ENCODE measurements around the gene MLN. TPM values are rescaled to one million over a fixed set of nuclear protein-coding genes. Genes with fewer than 3 reads are reported as not detected.

MLN gene
- polyA plus RNA-seq, 1 donor from 2014 or later: not detected

DNA sequence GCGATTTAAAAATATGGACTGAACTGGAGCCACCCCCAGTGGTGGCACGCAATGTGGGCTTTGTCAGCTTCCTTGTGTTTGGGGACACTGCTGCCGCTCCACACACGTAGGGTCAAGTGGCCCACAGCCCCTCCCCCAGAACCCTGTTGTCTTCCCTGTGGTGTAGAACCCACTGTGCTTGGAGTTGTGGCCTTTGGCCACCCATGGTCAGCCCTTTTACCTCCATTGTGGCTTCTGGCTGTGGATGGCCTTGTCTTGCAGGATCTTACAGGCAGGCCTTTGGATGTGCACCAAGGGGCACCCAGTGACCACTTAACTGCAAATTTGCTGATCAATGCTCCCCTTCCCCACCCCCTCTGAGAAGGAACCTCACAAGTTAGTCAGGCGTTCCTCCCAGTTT, 12.9 kb downstream of the MLN start:
- no peak overlapping the region for H3K4me3 ChIP-seq (ENCODE audit: low read length)
- H3K9ac ChIP-seq (ENCODE audit: low read length): no peak overlapping the region
- no peaks in the 10 kb centered on the region for H3K9me3 ChIP-seq (ENCODE audit: low read length)
- no peaks in the 10 kb centered on the region for H3K9me2 ChIP-seq (ENCODE audit: insufficient read depth, low read length)
- no peaks in the 10 kb centered on the region for H3F3A ChIP-seq (ENCODE audit: insufficient read depth, low read length, poor library complexity, severe bottlenecking)
- TF ChIP-seq, protein P1, sequence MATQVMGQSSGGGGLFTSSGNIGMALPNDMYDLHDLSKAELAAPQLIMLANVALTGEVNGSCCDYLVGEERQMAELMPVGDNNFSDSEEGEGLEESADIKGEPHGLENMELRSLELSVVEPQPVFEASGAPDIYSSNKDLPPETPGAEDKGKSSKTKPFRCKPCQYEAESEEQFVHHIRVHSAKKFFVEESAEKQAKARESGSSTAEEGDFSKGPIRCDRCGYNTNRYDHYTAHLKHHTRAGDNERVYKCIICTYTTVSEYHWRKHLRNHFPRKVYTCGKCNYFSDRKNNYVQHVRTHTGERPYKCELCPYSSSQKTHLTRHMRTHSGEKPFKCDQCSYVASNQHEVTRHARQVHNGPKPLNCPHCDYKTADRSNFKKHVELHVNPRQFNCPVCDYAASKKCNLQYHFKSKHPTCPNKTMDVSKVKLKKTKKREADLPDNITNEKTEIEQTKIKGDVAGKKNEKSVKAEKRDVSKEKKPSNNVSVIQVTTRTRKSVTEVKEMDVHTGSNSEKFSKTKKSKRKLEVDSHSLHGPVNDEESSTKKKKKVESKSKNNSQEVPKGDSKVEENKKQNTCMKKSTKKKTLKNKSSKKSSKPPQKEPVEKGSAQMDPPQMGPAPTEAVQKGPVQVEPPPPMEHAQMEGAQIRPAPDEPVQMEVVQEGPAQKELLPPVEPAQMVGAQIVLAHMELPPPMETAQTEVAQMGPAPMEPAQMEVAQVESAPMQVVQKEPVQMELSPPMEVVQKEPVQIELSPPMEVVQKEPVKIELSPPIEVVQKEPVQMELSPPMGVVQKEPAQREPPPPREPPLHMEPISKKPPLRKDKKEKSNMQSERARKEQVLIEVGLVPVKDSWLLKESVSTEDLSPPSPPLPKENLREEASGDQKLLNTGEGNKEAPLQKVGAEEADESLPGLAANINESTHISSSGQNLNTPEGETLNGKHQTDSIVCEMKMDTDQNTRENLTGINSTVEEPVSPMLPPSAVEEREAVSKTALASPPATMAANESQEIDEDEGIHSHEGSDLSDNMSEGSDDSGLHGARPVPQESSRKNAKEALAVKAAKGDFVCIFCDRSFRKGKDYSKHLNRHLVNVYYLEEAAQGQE (IDR thresholded peaks at IDR 0.05; ENCODE audit: borderline replicate concordance): no peak
- TF ChIP-seq MXI1 (conservative IDR thresholded peaks at IDR 0.05; ENCODE audit: poor library complexity, severe bottlenecking): no peak
- TF ChIP-seq POLR2AphosphoS5 (IDR thresholded peaks at IDR 0.05): no peak
- TF ChIP-seq, protein P2, sequence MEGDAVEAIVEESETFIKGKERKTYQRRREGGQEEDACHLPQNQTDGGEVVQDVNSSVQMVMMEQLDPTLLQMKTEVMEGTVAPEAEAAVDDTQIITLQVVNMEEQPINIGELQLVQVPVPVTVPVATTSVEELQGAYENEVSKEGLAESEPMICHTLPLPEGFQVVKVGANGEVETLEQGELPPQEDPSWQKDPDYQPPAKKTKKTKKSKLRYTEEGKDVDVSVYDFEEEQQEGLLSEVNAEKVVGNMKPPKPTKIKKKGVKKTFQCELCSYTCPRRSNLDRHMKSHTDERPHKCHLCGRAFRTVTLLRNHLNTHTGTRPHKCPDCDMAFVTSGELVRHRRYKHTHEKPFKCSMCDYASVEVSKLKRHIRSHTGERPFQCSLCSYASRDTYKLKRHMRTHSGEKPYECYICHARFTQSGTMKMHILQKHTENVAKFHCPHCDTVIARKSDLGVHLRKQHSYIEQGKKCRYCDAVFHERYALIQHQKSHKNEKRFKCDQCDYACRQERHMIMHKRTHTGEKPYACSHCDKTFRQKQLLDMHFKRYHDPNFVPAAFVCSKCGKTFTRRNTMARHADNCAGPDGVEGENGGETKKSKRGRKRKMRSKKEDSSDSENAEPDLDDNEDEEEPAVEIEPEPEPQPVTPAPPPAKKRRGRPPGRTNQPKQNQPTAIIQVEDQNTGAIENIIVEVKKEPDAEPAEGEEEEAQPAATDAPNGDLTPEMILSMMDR (IDR thresholded peaks at IDR 0.05; ENCODE audit: poor library complexity, severe bottlenecking): no peak
- TF ChIP-seq EP300 (conservative IDR thresholded peaks at IDR 0.05; ENCODE audit: poor library complexity, severe bottlenecking): no peak
- H4K20me1 ChIP-seq (ENCODE audit: insufficient read depth): no peaks in the 10 kb centered on the region
- H3K4me2 ChIP-seq (ENCODE audit: low read length): no peak overlapping the region
- no peak overlapping the region for H2AFZ ChIP-seq (ENCODE audit: low read depth, low read length)
- H3K27me3 ChIP-seq (ENCODE audit: insufficient read depth, low read depth, low read length): no peaks in the 10 kb centered on the region
- peaks cover 22% of the 10 kb centered on the region for H3K79me2 ChIP-seq (replicated peaks; ENCODE audit: insufficient read depth, low read length)
- H3K27ac ChIP-seq (ENCODE audit: low read length): no peak overlapping the region
- H3K36me3 ChIP-seq (ENCODE audit: insufficient read depth, low read length): no peaks in the 10 kb centered on the region

DNA sequence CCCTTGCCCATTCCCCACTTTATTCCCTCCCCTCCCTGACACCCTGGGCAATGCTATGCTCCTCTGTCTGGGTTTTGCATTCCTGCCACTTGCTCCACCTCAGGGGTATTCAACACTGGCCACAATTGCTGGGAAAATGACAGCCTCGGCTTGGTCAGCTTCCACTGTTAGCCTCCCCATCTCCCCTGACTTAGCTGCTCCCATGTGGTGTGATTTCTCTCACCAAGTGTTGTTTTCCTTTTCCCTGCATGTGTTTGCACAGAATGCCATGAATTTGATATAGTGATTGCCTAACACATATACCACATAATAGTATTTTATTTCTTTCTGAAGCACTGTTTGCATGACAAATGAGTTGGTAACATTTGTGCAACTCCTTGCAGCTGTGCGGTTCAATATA, 13.4 kb downstream of the MLN start:
- Histone ChIP-seq H3F3A (ENCODE audit: insufficient read depth, low read length, poor library complexity, severe bottlenecking) (no peaks in the 10 kb centered on the region), H3K4me2 (ENCODE audit: low read length) (no peak overlapping the region), H3K36me3 (ENCODE audit: insufficient read depth, low read length) (no peaks in the 10 kb centered on the region), H3K9me2 (ENCODE audit: insufficient read depth, low read length) (no peaks in the 10 kb centered on the region), H4K20me1 (ENCODE audit: insufficient read depth) (no peaks in the 10 kb centered on the region), H3K79me2 (replicated peaks; ENCODE audit: insufficient read depth, low read length) (peaks cover 27% of the 10 kb centered on the region), H3K27me3 (ENCODE audit: insufficient read depth, low read depth, low read length) (no peaks in the 10 kb centered on the region), H3K9me3 (ENCODE audit: low read length) (no peaks in the 10 kb centered on the region), H2AFZ (ENCODE audit: low read depth, low read length) (no peak overlapping the region), H3K4me3 (ENCODE audit: low read length) (no peak overlapping the region), H3K9ac (ENCODE audit: low read length) (no peak overlapping the region), H3K27ac (ENCODE audit: low read length) (no peak overlapping the region)
- TF ChIP-seq SMC3 (conservative IDR thresholded peaks at IDR 0.05; ENCODE audit: poor library complexity): no peak
- TF ChIP-seq POLR2AphosphoS5 (IDR thresholded peaks at IDR 0.05): no peak
- TF ChIP-seq, protein P1 (IDR thresholded peaks at IDR 0.05; ENCODE audit: borderline replicate concordance): no peak
- no peak for TF ChIP-seq RAD21 (conservative IDR thresholded peaks at IDR 0.05)
- TF ChIP-seq TAF1 (IDR thresholded peaks at IDR 0.05; ENCODE audit: low read depth): no peak
- TF ChIP-seq, protein P2 (IDR thresholded peaks at IDR 0.05; ENCODE audit: poor library complexity, severe bottlenecking): no peak
- no peak for TF ChIP-seq EZH2 (IDR thresholded peaks at IDR 0.05; ENCODE audit: borderline replicate concordance, insufficient read depth, low read length, poor library complexity, severe bottlenecking)
- TF ChIP-seq MXI1 (conservative IDR thresholded peaks at IDR 0.05; ENCODE audit: poor library complexity, severe bottlenecking): no peak
- TF ChIP-seq EP300 (conservative IDR thresholded peaks at IDR 0.05; ENCODE audit: poor library complexity, severe bottlenecking): no peak

Data from neural cell (in vitro differentiated cells).